Duodenal mucosa (tissue), 2 donors: ENCODE results near the gene MID1.

Experiments used
- H3K27ac ChIP-seq: one replicate; pipeline ENCODE4 v1.7.0; 2013; ENCODE audit warnings: low read depth, low read length
- H3K27me3 ChIP-seq, 2 donors: one replicate each; pipeline ENCODE4 v1.7.0; 2013; ENCODE audit warnings: low read length in 2 of 2, control low read depth in 1 of 2; ENCODE audit not compliant: insufficient read depth in 2 of 2, control insufficient read depth in 1 of 2
- H3K36me3 ChIP-seq, 2 donors: one replicate each; pipeline ENCODE4 v1.7.0; 2013; ENCODE audit warnings: low read length in 2 of 2, control low read depth in 1 of 2; ENCODE audit not compliant: insufficient read depth in 2 of 2, control insufficient read depth in 1 of 2
- H3K4me1 ChIP-seq, 2 donors: one replicate each; pipeline ENCODE4 v1.7.0; 2013; ENCODE audit warnings: low read length in 2 of 2, control low read depth in 1 of 2; ENCODE audit not compliant: insufficient read depth in 2 of 2, control insufficient read depth in 1 of 2
- H3K4me3 ChIP-seq, 2 donors: one replicate each; pipeline ENCODE4 v1.7.0; 2013; ENCODE audit warnings: low read length in 2 of 2, low read depth in 1 of 2
- H3K9ac ChIP-seq, 2 donors: one replicate each; pipeline ENCODE4 v1.7.0; 2013; ENCODE audit warnings: low read length in 2 of 2, low read depth in 1 of 2
- H3K9me3 ChIP-seq, 2 donors: one replicate each; pipeline ENCODE4 v1.7.0; 2013; ENCODE audit warnings: low read length in 2 of 2, control low read depth in 1 of 2; ENCODE audit not compliant: control insufficient read depth in 1 of 2

MID1 gene

DNA sequence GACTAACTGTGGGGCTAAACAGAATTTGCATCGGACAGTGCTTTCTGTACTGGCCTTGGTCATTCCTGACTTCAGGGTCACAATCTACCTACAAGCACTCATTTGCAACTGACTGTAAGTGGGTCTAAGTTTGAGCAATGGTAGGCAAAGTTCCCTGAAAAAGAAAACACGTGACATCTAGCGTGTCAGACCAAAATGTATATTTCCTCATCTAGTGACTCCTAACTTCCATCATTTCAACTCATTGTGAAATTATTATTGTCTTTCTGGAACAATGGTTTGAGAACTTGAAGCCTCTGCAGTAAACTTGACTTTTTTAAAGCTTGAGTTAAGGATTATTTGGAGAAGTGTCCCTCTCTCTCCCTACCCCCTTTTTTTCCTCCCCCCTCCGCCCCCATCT is 113.6 kb downstream of the MID1 start:
- H3K4me3 ChIP-seq = no peak overlapping the region
- no peak overlapping the region for H3K9ac ChIP-seq
- no peaks in the 10 kb centered on the region for H3K9me3 ChIP-seq
- no peaks in the 10 kb centered on the region for H3K36me3 ChIP-seq
- no peaks in the 10 kb centered on the region for H3K27me3 ChIP-seq
- H3K27ac ChIP-seq = no peak overlapping the region
- H3K4me1 ChIP-seq = no peaks in the 10 kb centered on the region

DNA sequence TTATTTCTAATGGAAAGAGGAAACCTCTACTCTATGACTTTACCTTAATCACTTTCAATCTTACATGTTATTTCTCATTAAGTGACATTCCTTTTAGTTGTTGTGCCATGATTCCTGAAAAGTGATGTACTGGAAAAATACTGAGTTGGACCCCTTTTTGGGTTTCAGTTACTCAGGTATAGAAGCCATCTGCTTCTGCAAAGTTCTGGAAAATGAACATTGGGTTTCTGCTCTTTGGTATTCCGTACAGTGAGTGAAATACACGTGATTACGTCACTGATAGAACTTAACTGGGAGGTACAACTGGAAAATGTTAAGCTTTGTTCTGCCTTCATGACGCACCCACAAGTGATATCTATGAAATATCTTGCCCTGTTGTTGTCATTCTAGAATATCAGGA is 114.7 kb downstream of the MID1 start:
- Histone ChIP-seq H3K27me3 (no peaks in the 10 kb centered on the region), H3K9ac (no peak overlapping the region), H3K36me3 (no peaks in the 10 kb centered on the region), H3K27ac (no peak overlapping the region), H3K4me1 (no peaks in the 10 kb centered on the region), H3K4me3 (no peak overlapping the region), H3K9me3 (no peaks in the 10 kb centered on the region)

DNA sequence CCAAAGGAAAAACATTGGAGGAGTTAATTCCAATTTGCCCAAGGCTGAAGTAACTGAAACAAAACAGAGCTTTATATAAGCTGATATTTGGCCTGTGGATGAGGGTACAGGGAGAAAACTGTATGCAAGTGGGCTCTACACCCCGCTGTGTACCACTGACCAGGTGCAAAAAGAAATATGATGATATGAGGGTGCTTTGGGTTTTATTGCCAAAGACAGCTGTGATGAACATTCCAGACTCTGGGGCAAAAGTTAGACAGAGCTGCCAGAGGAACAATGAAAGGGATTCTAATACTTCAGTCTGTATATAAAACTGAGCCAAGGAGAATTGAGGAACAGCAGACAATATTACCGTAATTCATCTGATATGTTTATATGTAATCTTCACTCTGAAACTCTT is 117.4 kb downstream of the MID1 start:
- Histone ChIP-seq H3K27ac (no peak overlapping the region), H3K36me3 (no peaks in the 10 kb centered on the region), H3K9ac (no peak overlapping the region), H3K4me3 (no peak overlapping the region), H3K9me3 (no peaks in the 10 kb centered on the region), H3K4me1 (no peaks in the 10 kb centered on the region), H3K27me3 (no peaks in the 10 kb centered on the region)

GRCh38 chrX:10501611-10502010 is 118.8 kb downstream of the MID1 start:
- no peak overlapping the region for H3K27ac ChIP-seq
- H3K9ac ChIP-seq = no peak overlapping the region
- H3K4me3 ChIP-seq = no peak overlapping the region
- no peaks in the 10 kb centered on the region for H3K27me3 ChIP-seq
- H3K9me3 ChIP-seq = no peaks in the 10 kb centered on the region
- no peaks in the 10 kb centered on the region for H3K36me3 ChIP-seq
- H3K4me1 ChIP-seq = no peaks in the 10 kb centered on the region

- H3K27ac ChIP-seq = no peak overlapping the region
These were observed 123.9 kb downstream of the MID1 start for GRCh38 chrX:10496345-10496965.

DNA sequence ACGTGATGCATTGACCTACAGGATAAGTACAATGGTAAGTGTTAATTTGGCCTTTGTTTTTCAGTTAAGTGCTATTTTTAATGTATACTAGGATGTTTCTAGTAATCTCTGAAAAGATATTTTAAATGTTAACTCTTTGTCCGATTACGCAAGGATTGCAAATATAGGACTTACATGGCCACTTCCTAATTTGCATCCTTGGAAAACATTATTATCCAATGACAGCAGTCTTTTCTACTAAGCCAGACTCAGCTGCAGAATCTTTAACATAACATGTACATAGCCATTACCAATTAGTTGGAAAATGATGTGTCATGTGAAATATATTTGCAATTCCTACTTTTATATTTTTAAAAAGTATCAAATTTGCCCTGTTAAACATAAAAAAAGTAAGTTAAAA is 124.7 kb downstream of the MID1 start:
- no peak overlapping the region for H3K27ac ChIP-seq
- no peaks in the 10 kb centered on the region for H3K36me3 ChIP-seq
- no peaks in the 10 kb centered on the region for H3K27me3 ChIP-seq
- H3K4me3 ChIP-seq = no peak overlapping the region
- no peak overlapping the region for H3K9ac ChIP-seq
- no peaks in the 10 kb centered on the region for H3K9me3 ChIP-seq
- no peaks in the 10 kb centered on the region for H3K4me1 ChIP-seq

More at GRCh38 chrX:10496345-10496965, 123.9 kb downstream of the MID1 start:
- Histone ChIP-seq H3K4me1 (no peaks in the 10 kb centered on the region), H3K9ac (no peak overlapping the region), H3K36me3 (no peaks in the 10 kb centered on the region), H3K4me3 (no peak overlapping the region), H3K9me3 (no peaks in the 10 kb centered on the region), H3K27me3 (no peaks in the 10 kb centered on the region)

GRCh38 chrX:10492250-10492649 is 128.1 kb downstream of the MID1 start:
- no peak overlapping the region for H3K4me3 ChIP-seq
- no peaks in the 10 kb centered on the region for H3K9me3 ChIP-seq
- no peaks in the 10 kb centered on the region for H3K36me3 ChIP-seq
- no peaks in the 10 kb centered on the region for H3K27me3 ChIP-seq
- no peak overlapping the region for H3K9ac ChIP-seq
- no peak overlapping the region for H3K27ac ChIP-seq
- no peaks in the 10 kb centered on the region for H3K4me1 ChIP-seq

GRCh38 chrX:10486373-10486772 is 134.0 kb downstream of the MID1 start:
- no peak overlapping the region for H3K4me3 ChIP-seq
- H3K4me1 ChIP-seq = no peaks in the 10 kb centered on the region
- H3K27ac ChIP-seq = no peak overlapping the region
- H3K36me3 ChIP-seq = peaks cover 0 to 2% of the 10 kb centered on the region in 2 donors
- H3K9ac ChIP-seq = no peak overlapping the region
- no peaks in the 10 kb centered on the region for H3K27me3 ChIP-seq
- H3K9me3 ChIP-seq = no peaks in the 10 kb centered on the region

GRCh38 chrX:10485326-10485725 is 135.1 kb downstream of the MID1 start:
- H3K9ac ChIP-seq = no peak overlapping the region
- no peaks in the 10 kb centered on the region for H3K4me1 ChIP-seq
- no peaks in the 10 kb centered on the region for H3K27me3 ChIP-seq
- H3K4me3 ChIP-seq = no peak overlapping the region
- H3K36me3 ChIP-seq = peaks cover 0 to 2% of the 10 kb centered on the region in 2 donors
- no peaks in the 10 kb centered on the region for H3K9me3 ChIP-seq
- H3K27ac ChIP-seq = no peak overlapping the region

GRCh38 chrX:10484683-10485247 is 135.6 kb downstream of the MID1 start:
- H3K27me3 ChIP-seq = no peaks in the 10 kb centered on the region
- H3K4me3 ChIP-seq = no peak overlapping the region
- no peaks in the 10 kb centered on the region for H3K9me3 ChIP-seq
- no peak overlapping the region for H3K27ac ChIP-seq
- H3K4me1 ChIP-seq = no peaks in the 10 kb centered on the region
- no peak overlapping the region for H3K9ac ChIP-seq
- H3K36me3 ChIP-seq = peaks cover 0 to 2% of the 10 kb centered on the region in 2 donors
